HG02973 (cell line): ENCODE results near the gene BAG1.

Experiments used
- ATAC-seq: cut with Tn5 transposase; IDR thresholded peaks from one replicate; pipeline ENCODE4 v1.9.1; 2021; ENCODE audit warnings: moderate library complexity; ENCODE audit not compliant: unreplicated experiment

Gene BAG1

DNA sequence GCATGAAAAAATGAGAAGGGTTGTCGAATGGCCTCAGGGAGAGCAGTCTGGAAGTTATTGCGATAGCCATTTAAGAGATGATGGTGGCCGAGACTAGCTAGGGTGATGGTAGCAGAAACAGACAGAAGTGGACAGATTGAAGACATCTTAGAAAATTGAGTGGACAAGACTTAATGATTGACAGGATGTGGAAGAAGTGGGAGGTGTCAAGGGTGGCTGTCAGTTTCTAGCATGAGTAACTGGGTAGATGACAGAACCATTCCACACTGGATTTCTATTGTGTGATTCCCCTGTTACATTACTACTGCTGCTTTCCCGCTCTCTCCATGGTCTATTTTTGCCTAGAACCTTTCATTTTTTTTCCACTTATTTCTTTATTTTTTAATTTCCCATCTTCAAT, 13.0 kb upstream of the BAG1 start:
- ATAC-seq: no peak

DNA sequence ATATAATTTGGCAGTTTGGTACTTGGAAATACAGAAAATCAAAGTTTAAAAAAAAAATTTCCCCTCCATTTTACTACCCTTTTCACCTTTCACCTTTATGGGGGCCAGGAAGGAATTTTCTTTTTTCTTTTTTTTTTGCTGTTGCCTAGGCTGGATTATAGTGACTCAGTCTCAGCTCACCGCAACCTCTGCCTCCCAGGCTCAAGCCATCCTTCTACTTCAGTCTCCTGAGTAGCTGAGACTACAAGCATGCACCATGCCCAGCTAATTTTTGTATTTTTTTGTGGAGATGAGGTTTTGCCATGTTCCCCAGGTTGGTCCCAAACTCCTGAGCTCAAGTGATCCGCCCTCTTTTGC, 9.4 kb upstream of the BAG1 start:
- no peak for ATAC-seq

DNA sequence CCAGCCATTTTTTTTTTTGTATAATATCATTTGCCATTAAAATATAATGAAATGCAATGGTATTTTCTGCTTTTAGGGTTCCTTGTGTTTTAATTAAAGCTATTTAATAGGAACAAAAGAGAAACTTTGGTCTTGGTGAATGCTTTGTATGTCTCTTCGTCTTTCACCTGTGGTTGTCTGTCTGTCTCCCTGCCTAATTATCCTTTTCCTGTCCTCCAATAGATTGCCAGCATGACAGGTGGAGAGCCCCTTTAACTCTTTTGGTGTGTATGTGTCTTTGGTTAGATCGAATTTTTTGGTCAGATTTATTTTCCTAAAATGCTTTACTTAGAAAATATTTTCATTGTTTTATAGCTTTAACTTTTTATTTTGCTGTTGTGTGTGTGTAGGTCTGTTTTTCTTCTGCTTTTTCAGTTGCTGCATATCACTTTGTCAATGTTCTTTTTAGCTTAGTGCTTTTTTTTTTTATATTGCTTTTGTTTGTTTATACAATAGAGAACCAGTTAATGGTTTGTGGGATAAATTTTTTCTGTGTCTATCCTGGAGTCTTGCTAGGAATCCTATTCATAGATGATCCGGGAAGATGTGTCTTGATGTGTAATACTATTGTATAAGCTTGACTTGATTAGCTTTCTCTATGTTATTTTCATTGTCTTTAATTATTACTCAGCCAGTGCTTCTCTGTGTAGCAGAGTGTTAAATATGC, 8.9 kb upstream of the BAG1 start:
- ATAC-seq: no peak

DNA sequence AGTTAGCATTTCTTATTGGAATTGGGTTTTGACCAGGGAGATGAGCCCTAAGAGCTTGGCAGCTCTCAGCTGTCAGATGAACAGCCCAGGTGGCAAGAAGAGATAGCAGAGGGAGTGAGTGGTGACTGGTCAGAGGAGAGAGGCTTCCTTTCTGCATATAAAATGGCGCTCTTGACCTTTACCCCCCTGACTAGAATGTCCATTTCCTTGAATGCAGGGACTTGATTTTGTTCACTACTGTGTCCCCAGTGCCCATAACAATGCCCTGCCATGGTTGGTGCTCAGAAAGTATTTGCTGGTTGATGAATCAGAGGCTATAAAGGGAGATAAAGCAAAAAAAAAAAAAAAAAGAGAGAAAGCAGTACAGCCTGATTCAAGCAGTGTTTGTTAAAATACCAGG, 7.6 kb upstream of the BAG1 start:
- no peak for ATAC-seq

DNA sequence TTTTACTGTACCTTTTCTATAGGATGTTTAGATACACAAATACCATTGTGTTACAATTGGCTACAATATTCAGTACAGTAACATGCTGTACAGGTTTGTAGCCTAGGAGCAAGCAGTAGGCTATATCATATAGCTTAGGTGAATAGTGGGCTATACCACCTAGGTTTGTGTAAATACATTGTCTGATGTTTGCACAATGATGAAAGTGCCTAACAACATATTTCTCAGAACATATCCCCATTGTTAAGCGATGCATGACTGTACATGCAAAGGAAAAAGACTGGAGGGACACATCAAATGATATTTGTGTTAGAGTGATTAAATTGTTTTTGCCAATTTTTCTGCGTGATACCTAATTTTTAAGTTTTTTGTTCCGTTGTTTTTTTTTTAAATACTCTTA, 5.6 kb upstream of the BAG1 start:
- ATAC-seq: no peak

DNA sequence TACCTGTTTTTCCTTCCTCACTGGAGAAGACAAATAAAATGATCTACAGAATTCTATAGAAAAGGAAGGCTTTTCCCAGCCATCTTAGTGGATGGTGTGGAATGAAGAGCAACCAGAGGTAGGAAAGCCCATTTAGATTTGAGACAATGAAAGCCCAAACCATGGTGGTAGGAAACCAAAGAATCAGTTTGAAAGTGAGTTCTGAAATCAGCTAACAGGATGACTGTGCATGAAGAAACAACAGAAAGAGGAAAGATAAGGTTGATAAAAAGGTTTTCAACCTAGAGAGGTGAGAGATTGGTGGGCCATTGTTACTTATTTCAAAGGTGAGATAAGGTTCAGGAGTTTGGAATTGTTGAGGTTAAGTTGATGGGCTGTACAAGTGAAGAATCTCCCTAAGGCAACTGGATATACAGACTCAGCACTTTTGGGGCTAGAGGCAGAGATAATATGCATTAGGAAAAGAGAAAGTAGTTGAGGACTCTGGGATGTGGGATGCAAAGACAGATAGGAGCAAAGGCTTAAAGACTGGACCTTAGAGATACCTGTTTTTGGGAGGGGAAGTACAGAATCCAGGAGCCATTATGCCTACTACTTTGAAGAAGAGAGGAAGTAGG, 2.8 kb upstream of the BAG1 start:
- ATAC-seq: no peak

DNA sequence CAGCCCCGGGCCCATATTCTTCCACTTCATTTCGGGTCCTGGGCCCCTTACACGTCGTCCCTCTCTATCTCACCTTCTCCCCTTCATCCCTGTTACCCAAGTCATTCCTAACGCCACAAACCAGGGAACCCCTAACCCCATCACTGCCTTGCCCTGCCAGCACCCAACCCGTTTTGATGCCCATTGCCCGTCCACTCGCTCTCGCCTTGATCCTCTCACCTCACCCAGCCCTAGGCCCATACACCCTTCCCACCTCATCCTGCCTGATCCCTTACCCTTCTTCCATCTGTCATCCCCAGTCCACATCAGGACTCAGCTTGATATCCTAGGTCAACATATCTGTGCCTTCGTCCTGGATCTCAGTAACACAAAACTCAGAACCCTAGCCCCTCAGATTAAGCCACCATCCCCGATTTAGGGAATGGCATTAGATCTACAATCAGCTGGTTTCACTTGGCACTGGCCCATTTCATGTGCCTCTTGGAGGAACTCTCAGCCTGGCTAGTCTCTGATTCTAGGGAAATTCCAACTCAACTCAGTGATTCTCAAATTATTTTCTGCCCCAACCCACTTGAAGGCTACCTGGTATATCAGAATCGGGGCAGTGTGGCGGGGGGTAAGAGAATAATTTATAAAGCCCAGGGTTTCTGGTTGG, 830 bp upstream of the BAG1 start:
- no peak for ATAC-seq

DNA sequence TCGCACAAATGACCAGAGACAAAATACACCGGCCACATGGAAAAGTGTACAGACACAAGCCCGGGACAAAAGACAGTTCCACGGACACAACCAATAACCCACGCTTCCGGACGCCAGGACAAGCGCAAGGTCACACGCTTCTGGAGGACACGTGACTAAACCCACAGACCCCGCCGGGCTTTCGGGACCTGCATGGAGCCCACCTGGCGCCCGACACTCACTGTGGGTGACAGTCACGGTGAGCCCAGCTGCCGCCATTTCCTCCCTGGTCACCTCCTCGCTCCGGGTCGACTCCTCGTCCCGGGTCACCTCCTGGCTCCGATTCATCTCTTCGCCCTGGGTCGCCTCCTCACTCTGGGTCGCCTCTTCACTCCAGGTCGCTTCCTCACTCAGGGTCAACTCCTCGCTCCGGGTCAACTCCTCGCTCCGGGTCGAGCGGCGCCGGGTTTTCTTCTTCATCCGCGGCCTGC, 470 bp downstream of the BAG1 start:
- peak; percentile 13 for ATAC-seq

DNA sequence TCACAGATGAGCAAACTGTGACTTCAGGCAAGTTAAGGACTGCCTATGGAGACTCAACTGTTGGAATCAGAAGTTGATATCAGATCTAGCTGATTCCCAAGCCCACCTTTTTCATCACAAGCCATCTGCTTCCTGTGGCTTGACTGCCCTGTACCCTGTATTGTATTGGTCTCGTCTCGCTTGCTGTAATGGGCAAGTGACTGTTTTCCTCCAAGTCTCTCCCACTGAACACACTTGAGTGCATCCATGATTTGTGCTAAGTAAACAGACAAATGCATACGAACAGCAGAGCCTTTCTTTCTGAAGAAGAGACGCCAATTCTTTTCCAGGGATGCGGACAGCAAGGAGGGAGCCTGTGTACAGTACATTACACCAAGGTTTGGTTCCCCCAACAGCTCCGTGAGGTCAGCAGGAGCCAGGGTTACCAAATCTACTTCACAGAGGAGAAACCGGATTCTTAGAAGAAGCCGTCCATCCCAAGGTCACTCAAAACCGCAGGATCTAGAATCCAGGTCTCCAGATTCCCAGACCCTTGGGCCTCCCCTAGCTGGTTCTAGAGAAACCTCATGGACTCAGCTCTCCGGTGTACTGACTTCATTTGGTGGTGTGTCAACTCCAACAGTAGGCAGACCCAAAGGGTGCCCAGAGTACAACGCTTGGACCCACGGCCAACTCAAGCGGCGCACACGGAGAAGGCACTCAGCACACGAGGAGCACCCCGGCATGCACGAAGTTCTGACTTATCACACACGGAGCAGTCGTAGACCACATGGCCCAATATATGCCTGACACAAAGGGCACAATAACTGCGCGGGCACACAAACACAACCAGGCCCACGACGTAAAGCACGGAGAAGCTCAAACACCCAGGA, 1.1 kb downstream of the BAG1 start:
- ATAC-seq: peak; percentile 0

DNA sequence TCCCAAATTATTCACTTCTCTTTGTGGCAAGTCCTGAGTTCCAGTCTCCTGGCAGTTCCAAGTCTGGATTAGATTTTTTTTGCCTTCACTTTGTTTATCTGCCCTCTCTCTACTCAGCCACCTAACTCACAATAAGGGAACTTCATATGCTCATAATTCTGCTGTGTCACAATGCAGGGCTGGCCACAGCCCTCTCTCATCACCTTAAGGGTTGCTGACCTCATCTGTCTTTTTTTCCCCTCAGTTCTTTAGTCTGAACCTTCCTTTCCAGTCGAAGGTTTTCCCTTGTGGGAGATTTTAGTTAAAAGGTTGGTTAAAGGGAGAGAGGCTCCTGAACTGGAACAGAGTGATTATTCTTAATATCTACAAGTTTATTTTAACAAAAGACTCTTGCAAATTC, 4.1 kb downstream of the BAG1 start:
- no peak for ATAC-seq

DNA sequence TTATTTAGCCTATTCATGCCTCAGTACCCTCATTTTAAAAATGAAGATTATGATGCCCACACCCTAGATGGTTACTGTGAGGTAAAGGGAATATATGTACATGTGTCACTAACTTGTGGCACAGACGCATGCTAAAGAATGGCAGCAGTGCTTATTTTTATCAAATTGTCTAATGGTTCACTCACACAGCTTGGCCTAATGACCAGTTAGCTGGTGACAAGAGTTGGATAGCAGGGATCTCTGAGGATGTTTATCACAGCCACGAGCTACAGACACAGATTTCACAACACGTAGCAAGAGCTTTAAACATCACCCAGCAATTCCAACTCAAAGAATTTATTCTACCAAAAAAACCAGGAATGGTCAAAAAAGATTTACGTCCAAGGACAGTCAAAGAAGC, 7.2 kb downstream of the BAG1 start:
- ATAC-seq: no peak

DNA sequence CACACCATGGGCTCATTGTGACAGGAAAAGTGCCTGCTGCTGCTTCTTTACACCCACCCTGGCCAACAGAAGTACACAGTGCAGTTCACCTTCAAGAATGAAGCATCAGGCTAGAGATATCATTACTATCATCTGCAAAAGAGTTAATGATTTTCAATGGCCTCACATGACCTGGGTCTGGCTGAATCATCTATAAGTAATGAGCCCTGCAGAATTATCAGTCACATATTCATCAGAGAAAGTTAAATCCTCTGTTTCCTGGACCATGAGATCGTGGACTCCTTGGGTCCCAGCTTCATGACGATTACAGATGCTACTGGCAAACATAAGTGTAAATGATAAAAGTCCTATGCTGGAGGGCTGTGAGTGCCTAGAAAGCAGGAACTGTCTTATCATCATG, 8.3 kb downstream of the BAG1 start:
- no peak for ATAC-seq

DNA sequence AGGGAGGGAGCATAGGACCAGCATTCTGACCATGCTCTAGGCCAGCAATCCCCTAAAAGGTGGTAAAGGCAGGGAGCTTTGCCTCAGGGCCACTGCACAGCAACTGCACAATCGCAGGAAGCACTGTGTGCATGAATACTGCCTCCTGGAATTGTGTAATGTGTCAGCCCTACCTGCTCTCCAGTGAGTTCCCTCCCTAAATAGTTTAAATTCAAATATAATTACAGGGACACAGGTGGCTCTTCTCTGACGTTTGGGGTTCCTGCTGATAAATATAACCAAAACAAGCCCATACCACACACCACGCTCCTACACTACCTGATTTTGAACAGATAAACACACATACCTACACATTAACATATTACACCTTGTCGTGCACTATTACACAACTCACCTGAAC, 9.0 kb downstream of the BAG1 start:
- no peak for ATAC-seq

DNA sequence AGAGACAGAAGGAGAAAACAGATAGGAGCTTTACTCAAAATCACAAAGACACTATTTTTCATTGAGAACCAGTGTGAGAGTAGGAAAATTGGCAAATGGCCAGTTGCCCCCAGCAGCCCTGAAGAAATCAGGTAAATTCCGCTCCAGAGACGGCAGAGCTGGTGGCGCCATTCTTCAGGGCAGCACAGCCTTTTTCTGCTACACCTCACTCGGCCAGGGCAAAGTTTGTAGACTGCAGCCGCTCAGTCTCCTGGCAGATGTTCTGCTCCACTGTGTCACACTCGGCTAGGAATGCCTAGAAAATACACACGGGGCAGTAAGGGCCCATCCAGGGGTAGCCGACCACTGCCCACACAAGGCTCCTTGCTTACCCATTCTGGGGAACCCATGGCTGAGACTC, 9.5 kb downstream of the BAG1 start:
- no peak for ATAC-seq

DNA sequence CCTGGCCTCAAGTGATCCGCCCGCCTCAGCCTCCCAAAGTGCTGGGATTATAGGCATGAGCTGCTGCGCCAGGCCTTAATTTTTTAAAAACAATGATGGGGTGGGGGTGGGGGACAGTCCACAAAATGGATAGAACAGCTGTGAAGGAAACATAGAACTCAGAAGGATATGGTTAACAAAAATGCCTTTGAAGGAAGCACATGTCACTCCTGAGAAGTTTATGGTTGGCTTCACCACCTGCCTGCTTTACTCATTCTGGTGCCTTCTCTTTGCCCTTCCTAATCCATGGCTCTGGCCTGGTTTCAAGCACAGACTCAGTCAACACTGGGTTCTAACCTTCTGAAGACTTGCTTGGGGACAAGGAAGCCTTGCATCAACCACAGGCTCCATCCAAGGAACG, 10.3 kb downstream of the BAG1 start:
- ATAC-seq: no peak

DNA sequence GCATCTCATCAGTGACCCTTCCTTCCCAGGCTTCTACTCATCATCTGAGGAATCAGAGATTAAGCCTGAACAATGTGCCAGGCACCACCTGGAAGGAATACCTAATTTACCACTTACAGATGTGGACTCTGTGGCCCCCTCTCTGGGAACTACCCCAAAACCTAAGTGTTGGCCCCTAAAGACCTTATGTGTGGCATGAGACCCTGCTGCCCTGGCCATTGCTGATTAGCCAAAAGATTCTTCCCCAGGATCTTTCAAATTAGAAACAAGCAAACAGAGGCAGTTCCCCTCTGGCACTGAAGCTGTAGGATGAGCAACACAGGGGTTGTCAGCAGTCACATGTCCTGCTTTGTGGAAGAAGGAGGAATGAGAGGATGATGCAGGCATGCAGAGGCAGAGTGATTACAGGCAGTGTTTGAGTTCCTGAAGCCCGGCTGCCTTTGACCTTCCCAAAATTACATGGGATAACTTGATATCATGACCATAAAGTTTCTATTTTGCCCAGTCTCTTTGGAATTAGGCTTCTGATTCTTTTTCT, 14.0 kb downstream of the BAG1 start:
- ATAC-seq: no peak

DNA sequence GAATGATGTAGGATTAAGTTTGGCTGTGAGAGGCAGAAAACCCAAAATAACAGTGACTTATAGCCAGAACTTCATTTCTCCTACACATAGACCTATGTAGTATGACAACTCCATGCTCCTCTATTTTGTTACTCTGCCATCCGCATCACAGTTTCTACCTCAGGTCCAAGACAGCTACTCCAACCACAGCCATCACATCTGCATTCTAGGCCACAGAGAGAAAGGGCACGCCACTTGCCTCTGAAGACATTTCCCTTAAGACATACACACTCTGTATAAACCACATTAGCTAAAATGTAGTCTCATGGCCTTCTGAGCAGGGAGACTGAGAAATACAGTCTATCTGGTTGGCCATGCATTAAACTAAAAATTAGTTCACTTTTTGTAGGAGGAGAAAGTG, 14.5 kb downstream of the BAG1 start:
- ATAC-seq: no peak

DNA sequence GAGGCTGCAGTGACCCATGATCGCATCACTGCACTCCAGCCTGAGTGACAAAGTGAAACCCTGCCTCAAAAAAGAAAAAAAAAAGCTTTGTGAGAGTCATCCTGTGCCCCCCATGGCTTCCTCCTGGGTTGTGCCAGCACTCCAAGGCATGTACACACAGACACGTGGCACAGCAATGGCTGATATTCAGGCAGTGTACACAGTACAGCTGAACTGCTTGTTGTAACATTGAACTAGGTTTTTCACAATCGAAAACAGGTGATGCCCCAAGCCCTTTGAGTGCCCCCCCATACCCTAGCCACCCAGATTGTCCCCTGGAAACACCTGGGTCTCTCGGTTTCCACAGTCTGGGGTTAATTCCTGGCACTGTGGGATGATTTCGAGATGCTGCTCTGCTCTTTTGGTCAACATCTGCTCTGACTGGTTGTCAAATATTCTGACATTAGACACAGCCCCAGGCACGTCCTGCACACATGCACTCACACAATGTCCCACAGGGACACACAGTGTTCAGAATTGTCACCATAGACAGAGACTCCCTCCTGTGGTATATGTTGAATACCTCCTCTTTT, 15.3 kb downstream of the BAG1 start:
- no peak for ATAC-seq

DNA sequence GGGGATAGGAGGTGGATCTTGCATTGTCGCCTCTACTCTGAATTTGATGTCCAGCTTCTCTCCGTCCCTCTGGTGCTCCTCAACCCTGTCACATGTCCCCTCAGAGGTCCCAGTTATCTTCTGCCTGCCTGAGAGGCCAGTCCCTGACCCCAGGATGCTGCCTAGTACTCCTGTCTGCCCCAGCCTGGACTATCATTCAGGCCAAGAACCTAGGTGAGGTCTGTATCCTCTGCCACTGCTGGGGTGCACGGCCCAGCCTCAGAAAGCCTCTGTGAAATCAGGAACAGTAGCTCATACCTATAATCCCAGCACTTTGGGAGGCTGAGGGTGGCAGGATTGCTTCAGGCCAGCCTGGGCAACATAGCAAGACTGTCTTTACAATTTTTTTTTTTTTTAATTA, 15.9 kb downstream of the BAG1 start:
- no peak for ATAC-seq

DNA sequence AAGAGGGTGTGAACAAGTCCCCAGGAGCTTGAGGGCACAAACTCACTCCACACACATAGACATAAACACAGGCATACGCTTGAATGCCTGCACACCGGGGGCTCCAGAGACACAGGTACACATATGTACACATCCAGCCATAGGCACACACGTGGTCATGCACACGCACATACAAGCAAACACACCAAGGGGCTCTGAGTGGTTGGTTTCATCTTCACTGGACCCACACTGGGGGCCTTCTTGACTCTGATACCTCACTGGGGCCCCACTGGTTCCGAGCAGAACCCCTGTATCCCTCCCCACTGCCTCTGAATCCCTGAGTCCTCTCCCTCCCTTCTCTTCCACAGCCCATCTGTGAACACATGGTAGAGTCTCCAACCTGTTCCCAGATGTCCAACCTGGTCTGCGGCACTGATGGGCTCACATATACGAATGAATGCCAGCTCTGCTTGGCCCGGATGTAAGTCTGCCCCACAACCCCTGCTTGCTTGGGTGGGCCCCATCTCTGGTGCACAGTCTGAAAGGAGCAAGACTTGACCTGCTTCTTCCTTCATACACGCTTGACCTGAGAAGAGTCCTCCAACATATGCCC, 18.1 kb downstream of the BAG1 start:
- no peak for ATAC-seq

DNA sequence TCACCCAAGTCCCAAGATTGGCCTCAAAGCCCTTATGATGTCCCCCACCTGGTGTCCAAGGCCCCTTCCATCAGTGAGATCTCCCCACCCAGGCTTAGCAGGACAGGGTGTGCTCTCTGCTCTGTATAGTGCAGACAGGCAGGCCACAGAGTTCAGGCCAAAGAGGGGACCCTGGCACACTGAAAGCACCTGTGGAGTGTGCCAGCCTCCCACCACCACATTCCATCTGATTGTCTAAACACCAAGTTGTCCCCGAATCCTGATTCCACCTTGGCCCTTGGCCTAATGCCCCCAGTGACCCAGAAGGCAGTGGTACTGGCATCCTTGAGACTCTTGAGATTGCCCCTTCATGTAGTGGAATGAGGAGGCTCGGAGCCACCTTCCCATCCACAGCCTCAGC, 19.2 kb downstream of the BAG1 start:
- no peak for ATAC-seq
